NCI-H2107 (cell line): Measurements from ENCODE around the gene NMT1.

Experiments used
- DNase-seq: peaks from one replicate; lab custom pipeline; 2025; lab: John Stamatoyannopoulos, UW

NMT1 gene

DNA sequence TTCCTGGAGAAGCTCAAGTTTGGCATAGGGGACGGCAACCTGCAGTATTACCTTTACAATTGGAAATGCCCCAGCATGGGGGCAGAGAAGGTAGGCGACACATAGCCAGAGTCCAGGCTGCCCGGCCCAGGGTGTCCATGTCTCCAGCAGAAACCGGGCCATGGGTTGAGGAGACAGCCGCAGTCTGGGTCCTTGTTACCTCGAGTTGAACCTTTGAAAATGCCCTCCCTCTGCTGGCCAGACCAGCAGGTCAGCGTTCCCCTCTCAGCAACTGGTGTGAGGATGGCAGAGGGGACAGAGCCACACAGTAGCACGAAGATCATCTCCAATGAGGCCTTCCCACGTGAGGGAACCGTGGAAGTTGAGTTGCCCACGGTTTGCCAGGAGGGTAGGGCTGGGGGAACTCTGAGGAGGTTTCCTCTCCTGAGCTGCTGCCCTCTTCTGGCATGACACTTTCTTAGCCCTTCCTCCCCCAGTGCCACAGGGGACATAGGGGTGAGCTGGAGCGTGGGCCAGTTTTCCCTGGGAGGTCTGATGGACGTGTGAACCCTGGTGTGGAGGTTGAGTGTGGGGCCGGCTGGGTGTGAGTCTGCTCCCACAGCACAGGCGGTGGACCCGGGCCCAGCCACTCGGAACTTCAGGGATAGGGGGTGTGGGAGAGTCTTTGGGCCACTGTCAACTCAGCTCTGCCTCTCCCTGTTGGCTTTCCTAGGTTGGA is 43.9 kb downstream of the NMT1 start:
- DNase-seq, result no peak

DNA sequence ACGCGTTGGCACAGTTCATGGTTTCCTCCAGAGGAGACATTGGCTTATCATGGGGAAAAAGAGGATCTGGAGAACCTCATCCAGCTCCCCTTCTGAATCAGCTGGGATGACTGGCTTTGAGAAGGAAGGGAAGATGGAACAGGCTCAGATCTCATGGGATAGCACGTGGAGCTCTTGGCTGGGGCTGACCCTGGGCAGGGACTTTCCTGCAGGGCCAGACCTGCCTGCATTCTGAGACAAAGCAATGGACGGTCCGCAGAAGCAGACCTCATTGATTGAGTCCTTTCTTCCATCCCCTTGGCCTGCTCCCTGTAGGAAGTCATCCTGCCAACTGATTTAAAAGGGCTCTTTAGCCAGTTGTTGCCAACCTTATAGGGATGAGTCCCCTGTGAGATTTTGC is 45.0 kb downstream of the NMT1 start:
- no peak for DNase-seq

DNA sequence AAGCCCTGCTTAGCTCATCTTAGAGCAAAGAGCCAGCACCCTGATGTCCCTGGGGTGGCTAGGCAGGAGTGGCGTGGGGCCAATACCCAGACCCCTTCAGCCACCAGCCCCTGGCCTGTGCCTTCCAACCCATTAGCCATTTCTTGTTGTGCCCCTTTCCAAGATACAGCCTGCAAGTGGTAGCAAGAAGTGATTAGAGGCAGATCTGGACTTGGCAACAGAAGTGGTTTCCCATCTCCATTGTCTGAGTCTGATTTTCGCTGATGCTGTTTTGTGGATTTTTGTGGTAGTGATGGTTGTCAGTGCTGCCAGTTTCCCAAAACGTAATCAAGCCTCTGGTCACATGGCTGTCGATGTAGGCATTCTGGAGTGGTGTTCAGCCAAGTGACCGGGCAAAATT is 45.5 kb downstream of the NMT1 start:
- no peak for DNase-seq

DNA sequence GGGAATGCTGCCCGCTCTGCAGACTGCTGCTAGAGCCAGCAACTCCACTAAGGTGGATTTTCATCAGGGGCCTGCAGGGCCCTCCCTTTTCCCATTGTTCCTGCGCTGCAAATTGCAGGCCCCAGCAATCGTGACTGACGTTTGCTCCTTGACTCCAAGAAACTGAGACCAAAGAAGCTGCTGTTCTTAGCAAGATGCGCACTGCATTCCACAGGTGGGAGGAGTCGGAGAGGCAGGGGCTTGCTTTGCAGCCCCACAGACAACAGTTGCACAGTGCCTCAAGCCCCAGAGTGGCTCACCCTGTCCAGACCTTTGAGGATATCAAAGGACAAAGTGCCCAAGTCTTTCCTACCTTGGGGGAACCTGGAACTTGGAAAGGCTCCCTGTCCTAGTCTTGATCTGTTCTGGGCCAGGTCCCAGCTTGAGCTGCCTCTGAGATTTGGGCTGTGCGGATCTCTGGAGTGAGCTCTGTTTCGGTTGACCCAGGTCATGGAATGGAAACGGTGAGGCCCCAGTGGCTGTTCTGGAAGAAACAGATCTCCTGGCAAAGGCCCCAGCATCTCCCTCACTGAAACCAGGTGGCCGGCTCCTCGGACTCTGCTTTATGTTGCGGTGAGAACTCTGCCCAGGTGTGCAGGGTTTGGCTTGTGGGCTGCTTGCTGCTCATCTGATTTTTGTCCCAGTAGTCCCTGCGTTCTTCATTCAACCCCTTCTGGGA is 46.3 kb downstream of the NMT1 start:
- no peak for DNase-seq

DNA sequence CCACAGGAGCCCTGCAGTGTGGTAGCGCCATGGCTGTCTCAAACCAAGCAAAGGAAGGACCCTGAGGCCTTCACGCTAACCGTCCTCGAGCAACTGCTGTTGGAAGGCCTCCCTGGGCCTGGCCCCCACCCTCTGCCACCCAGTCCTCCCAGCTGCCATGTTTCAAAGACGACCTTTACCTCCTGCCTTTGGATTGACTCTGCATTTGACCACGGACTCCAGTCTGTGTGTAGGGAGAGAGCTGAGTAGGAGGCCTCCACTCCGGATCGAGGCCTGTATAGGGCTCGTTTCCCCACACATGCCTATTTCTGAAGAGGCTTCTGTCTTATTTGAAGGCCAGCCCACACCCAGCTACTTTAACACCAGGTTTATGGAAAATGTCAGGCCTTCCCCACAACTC is 46.9 kb downstream of the NMT1 start:
- DNase-seq, result no peak

DNA sequence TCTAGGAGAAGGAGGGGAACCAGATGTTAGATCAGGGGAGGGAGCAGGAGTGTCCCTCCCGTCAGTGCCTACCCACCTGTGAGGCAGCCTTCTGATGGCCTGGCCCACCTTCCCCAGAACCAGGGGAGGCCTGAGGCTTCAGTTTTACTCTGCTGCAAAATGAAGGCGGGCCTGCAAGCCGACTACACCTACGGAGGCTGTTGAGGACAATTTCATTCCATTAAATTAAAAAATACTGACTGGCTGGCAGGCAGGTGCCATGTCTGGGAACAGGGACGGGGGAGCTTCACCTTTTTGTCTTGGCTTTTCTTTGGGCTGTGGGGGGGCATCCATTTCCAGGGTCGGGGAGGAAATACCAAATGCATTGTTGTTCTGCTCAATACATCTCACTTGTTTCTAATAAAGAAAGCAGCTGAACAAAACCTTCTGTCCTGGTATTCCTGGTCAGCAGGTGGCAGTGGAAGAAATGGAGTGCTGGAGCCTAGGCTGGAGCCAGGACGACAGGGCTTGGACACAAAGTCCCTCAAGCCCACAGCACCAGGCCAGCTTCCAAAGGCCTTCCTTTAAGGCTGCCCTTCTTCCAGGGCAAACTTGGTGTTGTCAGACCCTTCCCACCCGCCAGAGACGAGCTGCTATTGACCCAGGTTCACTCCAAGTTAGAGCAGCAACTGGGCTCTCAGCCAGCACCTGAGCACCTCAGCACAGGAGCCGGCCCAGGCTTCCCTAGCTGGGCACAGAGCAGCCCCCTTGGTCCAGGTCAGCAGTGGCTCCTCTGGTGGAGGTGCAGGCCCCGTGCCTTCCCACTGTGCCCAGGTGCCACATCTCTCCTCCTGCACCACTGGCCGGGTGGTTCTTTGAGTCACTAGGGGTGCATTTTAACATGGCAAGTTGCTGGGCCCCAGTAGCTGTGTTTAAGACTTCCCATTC is 47.7 kb downstream of the NMT1 start:
- no peak for DNase-seq

DNA sequence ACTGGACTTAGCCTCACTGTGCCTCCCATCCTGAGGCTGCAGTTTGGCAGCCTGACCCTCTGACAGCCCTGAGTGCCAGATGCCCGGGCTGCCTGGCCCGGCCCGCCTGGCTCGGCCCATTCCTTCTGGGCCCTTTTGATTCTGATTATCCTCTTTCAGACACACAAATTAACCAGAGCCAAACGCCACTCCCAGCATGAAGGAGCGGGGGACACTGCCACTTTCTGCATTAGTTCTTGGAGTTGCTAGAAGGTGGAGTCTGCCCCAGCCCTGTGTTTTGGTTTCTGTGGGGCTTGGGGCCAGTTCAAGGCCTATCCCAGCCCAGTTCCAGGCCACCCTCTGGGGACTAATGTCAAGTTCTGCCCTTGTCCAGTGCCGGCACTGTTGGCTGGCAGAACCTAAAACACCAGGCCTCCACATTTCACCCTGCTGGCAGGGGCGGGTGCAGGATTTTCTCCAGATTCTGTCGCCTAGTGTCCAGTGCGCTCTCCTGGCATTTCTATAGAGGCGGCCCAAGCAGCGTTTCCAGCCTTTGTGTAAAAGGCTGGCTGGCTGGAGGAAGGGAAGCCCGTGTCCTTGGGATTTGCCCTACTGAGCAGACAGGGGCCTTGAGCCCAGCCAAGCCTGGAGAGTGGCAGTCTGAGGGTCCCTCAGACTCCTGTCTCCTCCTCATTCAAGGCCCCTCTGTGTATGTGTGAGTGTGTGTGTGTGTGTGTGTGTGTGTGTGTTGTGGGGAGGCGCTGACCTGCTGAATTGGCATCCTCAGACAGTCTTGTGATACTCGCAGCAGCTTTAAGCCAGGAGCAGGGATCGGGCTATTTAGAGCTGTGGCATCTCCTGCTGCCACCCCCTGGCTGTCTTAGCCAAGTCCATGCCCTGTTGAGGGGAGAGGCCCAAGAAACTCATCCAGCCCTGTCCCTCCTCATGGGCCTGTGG is 49.8 kb downstream of the NMT1 start:
- no peak for DNase-seq

DNA sequence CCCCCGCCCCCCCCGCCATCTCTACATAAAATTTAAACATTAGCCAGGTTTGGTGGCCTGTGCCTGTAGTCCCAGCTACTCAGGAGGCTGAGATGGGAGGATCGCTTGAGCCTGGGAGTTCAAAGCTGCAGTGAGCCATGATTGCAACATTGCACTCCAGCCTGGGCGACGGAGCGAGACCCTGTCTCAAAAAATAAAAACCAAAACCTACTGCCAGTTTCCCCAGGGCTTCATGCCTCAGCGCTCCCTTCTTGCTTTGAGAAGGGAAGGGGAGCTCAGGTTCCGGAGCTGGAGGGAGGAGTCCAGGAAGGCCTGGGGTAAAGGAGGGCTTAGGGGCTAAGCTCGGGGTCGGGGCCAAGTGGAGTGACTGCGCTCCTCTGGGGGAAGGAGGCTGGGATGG is 50.7 kb downstream of the NMT1 start:
- DNase-seq, result no peak

DNA sequence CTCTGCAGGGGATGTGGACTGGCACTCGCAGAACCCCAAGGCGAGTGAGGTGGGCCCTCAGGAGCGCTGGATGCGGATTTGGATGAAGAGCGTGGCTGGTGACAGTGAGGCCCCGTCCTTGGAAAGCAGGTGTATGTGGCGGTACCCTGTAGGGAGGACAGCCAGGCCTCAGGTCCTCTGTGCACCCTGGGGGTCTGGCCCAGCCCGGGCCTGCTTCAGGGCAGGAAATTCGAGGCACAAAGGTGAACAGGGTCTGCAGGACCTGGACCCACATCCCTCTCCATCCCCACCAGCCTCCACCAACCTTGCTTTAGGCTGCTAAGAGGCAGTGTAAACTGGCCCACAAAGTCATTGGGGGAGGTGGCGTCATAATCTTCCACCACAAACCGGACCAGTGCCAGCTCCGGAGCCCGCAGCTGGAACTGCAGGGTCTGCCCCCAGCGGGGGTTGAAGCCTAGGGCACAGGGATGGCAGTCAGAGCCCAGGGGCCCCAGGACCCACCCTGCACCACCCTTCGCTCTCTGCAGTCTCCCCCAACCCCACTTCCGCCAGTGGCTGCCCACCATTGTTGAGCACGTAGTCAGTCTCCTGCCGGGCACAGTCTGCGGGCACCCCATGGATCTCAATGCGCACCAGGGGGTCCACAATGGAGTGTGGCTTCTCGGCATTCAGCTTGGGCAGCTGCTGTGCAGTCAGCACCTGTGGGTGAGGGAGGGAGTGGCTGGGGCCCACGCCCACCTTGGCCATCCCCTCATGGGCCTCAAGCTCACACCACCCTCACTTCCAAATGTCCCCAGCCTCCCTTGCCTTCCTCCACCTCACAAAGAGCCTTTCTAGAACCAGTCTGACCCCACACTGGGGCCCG is 51.7 kb downstream of the NMT1 start:
- DNase-seq, result no peak

DNA sequence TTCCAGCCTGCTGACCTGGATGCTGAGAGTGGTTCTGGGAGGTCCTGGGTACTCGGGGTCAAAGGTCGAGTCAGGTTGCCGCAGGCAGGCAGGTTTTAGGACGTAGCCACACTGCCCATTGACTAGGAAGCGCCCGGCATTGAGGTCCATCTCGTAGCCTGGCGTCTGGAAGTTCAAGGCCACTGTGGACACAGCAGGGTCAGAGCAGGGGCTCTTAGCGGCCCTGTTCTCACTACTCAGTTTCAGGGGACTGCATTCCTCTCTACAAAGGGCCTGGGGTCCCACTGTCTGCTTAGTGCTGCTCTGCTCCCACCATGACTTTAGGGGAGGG is 52.3 kb downstream of the NMT1 start:
- DNase-seq, result no peak

DNA sequence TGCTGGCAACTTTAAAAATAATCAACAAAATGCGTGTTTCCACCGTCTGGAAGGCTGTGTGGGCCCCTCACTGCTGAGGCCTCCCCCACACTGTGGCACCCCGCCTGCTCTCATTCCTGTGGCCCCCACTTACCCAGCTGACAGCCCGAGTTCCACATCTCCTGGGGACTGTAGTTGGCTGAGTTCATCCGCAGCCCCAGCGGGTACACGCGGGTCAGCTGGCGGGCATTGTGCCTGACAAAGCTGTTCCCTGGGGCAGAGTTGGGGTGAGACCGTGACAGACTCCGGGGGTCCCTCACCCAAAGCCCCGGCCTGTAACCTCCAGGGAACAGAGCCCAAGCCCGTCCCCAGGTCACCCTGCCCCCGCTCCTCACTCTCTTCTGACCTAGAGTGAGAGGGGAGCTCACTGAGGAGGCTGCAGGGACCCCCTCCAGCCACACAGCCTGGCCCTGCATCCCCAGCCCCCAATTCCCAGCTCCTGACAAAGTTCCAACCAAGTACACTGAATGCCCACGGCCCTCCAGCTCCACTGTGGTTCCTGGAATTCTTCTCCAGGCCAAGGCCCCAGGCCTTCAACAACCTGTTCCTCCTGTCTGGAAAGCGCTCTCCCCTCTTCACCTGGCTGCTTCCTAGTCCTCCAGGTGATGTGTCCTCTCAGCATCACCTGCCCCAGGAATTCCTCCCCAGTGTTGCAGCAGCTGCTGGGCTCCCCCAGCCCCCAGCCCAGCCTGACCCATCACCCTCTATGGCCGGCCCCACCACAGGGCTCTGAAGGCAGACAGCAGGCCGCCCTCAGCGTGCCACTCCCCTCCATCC is 53.2 kb downstream of the NMT1 start:
- DNase-seq, result no peak

DNA sequence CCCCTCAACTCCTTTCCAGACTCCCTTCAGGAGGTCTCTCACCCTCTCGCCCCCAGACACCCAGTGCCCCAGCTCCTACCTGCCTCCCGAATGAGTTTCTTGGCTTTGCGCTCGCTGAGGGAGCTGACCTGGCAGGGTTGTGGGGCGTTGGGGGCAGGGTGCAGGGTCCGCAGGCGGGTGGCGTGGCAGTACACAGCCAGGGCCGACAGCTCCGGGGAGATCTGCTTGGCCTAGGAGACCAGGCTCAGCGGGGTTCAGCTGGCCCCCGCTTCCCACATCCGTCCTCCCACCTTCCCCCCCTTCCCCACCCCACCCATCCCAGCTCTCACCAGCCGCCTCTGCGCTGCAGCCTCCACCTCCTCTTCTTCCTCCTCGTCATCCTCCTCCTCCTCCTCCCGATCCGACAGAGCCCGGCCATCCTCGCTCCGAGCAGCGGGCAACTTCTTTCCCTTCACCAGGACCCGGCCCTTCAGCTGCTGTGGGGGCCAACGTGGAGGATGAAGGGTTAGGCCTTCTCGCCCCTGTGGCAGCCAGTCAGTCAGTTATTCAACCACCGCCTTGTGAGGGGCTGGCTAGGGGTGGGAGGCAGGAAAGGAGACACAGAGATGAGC is 54.0 kb downstream of the NMT1 start:
- no peak for DNase-seq

DNA sequence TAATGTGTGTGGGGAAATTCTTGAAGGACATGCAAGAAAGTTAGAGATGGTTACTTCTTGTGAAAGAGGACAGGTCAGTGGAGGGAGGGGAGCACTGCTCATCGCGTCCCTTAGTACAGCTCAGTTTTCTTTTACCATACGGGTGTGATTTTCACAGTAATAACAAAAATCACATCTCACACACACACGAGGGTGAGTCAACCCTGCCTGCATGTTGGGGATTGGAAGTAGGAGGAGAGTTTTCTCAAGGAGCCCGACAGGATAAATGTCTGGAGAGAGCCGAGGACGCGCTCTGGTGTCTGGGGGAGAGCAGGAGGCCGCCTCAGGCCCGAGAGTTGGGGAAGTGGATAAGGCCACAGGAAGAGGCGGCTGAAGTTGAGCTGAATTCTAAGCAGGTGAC is 54.8 kb downstream of the NMT1 start:
- no peak for DNase-seq

DNA sequence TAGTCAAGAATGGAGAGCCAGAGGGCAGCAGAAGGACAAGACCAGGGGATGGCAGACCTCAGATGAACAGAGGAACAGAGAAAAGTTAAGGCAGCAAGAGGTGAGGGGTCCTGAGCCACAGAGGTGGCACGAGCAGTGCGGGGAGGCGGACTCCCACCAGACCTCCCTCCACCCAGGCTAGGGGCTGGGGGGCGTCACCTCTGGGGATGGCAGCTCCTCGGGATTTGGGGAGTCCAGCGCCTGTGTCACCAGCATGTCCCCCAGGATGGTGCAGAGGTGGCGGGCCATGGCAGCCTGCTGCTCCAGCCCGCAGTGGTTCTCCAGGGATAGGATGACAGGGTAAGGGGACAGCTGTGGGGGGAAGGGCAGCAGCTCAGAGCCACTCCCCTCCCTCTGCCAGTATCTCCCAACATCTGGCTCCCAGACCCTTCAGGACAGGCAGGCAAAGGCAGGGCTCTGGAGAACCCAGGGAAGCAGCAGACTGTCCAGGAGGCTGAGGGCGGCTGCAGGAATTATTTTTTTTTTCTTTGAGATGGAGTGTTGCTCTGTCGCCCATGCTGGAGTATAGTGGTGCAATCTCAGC is 55.4 kb downstream of the NMT1 start:
- DNase-seq, result no peak

DNA sequence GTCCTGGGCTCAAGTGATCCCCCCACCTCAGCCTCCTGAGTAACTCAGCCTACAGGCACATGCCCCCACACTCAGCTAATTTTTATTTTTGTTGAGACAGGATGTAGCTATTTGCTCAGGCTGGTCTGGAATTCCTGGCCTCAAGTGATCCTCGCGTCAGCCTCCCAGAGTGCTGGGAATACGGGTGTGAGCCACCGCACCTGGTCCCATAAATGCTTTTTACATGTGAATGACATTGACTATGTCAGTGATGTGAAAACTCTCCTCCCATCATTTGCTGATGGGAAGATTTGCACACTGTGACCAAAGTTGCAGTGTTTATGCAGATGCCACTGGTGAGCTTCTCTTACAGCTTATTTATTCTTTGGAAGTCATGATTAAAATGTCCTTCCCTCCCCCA is 56.2 kb downstream of the NMT1 start:
- DNase-seq, result no peak

DNA sequence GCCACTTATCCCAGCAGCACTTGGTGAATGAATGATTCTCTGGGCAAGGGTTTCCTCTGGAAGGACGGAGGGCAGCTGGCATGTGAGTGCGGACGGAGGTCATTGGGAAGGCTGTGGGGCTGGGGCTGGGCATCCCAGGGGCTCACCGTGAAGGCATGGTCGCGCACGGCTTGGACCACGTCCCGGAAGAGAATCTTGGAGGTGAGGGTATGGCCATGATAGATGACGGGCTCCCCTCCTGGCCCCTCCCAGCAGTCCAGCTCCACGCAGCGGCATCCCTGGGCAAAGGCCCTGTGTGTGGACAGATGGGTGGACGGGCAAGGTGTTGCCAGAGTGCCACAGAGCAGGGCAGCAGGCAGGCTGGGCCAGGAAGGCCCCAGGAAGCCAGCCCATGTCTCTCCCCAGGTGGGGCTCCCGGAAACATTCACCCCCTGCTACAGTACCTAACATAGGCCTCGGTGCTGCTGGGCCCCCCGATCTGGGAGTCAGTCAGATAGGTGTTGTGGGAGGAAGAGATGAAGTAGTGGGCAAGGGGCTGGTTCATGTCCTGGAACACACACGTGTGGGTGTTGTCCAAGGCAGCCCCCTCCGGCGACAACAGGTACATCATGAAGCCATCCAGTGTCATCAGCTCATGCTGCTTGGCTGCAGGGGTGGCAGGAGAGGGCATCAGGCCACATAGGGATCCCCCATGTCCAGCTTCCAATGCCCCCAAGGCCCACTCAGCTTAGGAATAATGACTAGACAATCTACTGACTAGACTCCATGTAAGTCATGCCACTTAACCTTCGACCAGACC is 56.9 kb downstream of the NMT1 start:
- DNase-seq, result no peak

DNA sequence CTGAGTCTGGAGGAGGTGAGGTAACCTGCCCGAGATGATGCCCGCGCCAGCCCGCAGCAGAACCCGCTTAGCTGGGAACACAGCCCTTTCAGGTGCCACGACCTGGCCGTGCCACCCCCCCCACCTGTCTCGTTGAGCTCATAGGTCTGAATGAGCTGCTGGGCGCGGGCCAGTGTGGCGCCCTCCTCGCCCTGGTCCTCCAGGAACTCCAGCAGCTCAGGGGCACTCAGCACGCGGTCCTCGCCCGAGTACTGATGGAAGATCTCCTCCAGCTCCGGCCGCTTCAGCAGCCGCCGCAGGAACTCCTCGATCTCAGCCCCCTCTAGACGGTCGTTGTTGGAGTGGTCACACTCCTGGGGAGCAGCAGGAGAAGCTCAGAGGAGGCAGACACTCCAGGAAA is 57.6 kb downstream of the NMT1 start:
- no peak for DNase-seq

DNA sequence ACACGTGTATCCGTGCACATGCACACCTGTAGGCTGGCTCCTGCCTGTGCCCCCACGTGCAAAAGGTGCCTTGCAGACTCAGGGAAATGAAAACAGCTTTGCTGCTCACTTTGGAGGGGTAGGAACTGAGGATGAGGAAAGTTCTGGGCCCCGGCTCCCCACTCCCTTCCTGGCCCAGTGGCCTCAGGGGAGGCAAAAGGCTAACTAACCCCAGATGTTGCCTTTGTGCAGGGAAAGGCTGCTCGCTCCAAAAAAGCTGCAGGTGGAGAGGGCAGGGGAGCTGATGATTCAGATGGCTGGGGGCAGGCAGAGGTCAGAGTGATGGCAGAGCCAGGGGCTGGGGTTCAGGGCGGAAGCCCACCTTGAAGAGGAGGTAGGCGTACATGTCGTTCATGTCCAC is 58.8 kb downstream of the NMT1 start:
- DNase-seq, result no peak
